NCI-H2196 (cell line): ENCODE data around the gene RASA3.
A peak's percentile ranks its signal among the peaks of the same experiment; 100 is the strongest.
"Not testable (repeated sequence)": the region's sequence is repeated elsewhere in the genome, so short reads cannot be mapped to it uniquely, and the experiment has no call there.

Experiments
- DNase-seq: peaks from one replicate; lab custom pipeline; 2025; ENCODE audit not compliant: unreplicated experiment; lab: John Stamatoyannopoulos, UW

Gene RASA3

DNA sequence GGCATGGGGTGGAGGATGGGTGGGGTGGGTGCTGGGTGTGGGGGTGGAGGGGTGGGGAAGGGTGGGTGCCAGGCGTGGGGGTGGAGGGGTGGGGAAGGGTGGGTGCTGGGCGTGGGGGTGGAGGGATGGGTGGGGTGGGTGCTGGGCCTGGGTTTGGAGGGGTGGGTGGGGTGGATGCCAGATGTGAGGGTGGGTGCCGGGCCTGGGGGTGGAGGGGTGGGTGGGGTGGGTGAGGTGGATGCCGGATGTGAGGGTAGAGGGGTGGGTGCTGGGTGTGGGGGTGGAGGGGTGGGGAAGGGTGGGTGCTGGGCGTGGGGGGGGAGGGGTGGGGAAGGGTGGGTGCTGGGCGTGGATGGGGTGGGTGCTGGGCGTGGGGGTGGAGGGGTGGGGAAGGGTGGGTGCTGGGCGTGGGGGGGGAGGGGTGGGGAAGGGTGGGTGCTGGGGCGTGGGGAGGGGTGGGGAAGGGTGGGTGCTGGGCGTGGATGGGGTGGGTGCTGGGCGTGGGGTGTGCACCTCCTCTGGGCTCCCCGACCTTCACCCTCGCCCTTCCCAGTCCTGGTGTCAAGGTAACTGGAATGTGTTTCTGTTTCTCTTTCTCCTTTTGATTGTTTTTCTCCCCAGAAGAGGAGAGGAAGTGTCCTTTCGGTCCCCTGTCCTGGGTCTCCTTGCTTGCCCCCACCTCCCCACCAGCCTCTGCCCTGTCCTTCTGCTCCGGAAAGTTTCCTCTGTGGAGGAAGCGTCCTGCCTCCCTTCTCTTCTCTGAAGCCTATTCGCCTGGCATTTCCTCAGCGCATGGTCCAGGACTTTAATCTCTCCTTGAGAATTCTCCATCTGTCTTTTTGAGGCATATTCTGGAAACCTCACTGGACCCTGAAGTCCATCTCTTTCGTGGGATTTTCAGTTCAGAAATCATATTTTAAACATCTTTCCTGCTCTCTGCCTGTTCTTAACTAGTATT lies 23.8 kb upstream of the RASA3 start:
- DNase-seq, result no peak

DNA sequence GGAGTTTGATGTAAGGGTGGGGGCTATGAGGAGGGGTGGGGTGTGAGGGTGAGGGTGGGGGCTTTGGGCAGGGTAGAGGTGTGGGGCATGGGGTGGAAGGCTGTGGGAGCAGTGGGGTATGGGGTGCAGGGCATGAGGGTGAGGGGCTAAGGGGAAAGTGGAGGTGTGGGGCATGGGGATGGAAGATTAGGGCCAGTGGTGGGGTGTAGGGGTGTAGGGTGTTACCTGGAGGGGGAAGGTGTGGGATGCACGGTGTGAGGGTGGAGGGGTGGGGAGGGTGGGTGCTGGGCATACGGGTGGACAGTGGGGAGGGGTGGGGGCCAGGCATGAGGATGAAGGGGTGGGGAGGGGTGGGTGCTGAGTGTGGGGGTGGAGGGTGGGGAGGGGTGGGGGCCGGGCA lies 22.9 kb upstream of the RASA3 start:
- DNase-seq, result no peak

DNA sequence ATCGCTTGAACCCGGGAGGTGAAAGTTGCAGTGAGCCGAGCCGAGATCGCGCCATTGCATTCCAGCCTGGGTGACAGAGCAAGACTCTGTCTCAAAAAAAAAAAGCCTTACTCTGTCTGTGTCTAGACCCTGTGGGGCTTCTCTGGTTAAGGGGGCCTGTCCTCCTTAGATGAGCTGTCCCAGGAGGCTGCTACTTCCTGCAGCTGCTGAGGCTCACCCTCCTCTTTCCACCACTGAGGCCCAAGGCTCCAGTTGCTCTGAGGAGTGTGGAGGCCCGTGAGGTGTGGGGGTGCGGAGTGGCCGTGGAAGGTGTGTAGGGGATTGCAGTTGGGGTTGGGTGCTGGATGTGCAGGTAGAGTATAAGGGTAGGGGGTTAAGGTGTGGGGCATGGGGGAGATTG lies 22.1 kb upstream of the RASA3 start:
- DNase-seq, result no peak

DNA sequence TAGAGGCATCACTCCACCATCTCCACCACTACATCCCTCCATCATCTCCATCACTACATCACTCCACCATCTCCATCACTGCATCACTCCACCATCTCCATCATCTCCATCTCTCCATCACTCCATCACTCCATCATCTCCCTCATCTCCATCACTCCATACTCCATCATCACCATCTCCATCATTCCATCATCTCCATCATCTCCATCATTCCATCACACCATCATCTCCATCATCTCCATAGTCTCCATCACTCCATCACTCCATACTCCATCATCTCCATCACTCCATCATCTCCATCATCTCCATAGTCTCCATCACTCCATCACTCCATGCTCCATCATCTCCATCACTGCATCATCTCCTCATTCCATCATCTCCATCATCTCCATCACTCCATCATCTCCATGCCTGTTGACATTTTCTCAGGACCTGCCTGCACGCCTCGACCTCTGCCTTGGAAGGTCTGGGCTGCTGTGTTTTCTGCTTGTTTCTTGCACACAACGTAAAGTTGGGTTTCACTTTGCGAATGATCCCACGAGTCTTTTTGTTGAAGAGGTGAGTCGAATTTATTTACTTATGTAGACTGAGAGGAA lies 21.2 kb upstream of the RASA3 start:
- DNase-seq, result no peak

DNA sequence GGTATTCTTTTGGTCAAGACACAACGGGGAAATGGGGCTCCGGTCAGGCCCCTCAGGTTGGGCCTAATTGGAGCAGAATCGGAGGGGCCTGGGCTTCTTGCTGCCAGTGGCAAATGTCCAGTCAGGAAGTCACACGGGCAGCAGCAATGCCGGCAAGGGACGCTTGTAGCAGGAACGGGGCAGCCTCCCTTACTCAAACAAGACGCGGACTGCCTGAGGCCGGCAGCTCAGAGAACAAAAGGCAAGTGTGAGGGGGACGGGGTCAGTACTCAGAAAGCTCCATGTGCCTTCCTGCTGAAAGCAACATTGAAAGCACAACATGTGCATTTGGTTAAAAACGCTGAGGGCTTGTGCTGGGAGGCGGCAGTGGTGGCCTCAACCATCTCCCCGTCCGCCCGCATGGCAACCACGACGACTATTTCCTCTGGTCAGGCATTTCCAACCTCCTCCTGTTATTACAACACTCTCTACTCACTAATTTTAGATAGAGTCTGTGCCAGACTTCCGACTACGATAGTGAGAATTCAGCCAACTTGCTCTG lies 20.5 kb upstream of the RASA3 start:
- no peak for DNase-seq

DNA sequence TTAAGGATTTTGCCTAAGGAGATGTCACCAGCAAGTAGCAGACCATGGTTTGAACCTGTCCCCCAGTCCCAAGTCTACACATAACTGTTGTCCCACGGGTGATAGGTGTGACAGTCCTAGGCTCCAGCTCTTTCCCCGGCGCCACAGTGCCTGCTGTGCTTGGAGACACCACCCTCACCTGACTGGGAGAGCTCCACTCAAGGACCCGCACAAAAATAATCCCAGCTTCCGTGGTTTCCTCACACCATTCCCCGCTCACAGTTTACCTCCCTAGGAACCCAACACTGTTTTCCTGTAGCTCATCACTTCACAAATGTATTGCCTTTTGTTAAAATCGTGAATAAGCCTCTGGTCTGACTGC lies 19.8 kb upstream of the RASA3 start:
- DNase-seq, result no peak

DNA sequence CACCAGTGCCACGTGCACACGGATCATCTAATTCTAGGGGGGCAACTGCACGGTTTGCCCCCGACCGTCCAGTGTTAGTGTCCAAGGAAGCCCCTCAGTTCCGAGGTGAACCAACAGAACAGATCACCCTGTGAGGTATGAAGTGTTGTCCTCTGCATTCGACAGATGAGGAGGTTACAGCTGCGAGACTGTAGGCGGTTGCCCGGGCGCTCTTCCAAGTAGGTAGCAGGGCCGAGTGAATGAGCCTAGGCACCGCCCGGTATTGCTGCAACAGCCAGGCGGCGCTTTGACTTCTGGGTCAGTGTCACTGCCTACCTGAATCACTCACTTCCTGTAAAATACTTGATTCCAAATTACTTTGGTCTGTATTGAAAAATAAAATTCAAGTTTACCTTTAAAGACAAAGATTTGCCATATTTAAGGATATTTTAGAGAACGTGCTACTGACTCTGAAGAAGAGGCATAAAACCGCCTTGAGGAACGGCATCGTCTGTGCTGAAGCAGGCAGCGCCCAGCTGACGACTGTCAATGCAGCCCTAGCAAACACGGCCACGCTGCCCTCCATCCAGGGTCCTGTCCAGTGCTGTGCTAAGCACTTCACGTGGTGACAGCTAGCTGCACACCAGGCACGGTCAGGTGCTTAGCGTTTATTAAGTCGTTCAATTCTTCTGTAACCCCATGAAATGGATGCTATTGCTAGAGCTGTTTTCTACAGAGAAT lies 19.3 kb upstream of the RASA3 start:
- peak; percentile 60 for DNase-seq

DNA sequence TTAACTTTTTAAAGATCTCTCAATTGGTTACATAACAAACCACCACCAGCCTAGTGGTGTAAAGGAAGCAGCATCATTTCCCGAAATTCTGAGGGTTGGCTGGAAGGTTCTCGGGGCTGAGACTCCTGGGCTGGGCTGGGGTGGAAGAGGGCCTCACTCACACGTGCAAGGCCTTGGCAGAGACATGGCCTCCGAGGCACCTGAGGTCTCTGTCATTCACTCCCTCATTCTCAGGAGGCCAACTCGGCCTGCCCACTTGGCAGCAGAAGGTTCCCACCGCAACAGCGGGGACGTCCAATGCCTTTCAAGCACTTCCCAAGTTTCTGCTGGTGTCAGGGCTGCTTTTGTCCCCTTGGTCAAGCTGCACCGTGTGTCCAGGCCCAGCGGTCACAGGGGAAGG lies 18.6 kb upstream of the RASA3 start:
- no peak for DNase-seq

DNA sequence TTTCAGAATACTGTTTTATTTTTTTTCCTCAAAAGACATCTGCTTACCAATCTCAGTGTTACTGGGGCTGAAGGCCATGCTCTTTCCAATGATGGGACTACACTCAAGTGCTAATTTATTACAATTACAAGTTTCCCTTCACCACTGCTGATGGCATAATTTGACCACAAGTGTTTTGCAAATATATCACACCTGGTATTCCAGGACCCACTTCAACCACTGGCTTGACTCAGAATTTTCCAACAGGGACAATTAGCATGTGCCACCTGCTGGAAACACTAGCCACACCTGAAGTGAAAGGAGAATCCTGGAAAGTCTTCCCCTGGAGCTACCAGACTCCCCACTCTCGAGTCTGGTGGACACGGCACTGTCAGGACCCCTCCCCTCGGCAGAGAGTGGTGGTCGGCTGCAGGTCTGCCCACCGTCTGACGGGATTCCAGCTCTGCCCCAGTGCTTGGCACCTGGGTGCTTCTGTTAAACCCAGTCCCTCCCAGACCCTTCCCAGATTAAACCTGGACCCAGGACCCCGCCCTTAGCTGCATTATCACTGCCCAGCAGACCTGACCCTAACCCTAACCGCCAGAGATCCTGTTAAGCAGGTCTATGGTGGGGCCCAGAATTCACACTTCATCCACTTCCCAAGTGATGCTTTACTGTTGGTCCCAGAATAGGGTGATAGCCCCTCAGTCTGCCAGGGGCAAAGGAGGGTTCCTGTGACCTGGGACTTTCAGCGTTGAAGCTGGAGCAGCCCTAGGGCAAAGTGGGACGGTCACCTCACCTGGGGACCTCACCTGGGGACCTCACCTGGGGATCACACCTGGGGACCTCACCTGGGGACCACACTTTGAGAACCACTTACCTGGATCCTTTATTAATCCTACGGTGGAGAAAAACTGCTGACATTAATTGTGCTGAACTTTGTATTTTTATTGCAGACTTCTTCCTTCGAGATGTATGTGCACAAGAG lies 17.6 kb upstream of the RASA3 start:
- DNase-seq, result peak; percentile 42

DNA sequence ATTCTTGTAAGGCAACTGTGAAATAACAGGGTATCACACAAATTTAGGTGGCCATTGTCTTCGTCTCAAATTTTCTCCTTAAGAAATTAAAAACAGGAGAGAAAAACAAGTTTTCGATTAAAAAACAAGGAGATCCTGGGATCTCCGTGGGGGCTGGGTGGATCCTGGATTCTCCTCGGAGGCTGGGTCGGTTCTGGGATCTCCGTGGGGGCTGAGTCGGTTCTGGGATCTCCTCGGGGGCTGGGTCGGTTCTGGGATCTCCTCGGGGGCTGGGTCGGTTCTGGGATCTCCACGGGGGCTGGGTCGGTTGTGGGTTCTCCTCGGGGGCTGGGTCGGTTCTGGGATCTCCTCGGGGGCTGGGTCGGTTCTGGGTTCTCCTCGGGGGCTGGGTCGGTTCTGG lies 16.5 kb upstream of the RASA3 start:
- DNase-seq, result not testable (repeated sequence)

DNA sequence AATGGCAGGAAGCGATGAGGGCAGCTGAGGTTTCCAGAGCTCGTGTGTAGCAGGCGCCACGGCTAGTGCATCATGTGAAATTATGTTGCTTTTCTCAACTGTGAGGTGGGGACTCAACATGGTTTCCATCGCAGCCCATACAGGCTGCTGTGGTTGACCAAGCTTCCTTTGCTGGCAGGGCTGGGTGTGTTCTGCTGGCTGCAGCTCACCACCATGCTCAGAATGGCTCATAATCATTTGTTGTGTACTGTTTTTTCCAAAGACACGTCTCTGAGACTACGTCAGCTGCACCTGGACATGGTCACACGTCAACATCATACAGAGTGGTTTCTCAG lies 16.1 kb upstream of the RASA3 start:
- no peak for DNase-seq

DNA sequence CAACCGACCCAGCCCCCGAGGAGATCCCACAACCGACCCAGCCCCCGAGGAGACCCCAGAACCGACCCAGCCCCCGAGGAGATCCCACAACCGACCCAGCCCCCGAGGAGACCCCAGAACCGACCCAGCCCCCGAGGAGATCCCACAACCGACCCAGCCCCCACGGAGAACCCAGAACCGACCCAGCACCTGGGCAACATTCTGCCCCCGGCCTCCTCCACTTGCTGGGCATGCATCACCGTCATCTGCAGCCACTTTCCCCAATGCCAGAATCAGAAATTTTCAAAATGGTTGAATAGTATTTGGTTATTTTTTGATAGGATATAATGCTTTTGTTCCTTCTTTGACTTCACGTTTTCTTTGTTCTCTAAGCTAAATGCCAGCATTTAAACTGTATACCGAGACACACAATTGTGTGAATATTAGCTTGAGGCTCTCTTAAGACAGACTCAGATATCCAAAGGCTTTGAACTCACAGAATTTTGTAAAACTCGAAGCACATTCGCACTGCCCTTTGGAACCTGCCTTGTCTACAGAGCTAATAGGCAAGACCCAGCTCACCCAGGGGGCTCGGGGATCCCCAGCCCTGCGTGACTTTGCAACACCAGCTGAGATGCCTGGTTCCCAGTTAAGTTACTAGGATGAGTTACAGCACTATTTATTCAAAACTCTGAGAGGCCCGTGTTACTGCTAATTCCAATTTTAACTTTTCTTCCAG lies 15.5 kb upstream of the RASA3 start:
- DNase-seq, result no peak

DNA sequence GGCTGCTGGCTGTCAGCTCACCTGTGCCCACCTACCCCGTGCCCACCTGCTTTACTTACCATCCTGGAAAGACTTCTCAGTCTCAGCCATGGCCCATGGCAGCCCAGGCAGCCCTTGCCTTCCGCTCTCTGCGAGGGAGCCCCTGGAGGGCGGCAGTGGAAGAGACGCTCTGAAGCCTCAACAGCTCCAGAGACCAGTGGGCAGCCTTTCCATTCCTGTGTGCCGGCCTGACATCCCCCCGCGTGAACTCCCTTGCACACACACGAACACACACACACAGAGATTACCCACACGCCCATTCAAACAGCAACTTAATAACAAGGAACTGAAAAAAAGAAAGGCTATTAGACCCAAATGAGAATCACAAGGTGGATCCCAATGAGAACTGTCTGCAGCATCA lies 14.2 kb upstream of the RASA3 start:
- no peak for DNase-seq

DNA sequence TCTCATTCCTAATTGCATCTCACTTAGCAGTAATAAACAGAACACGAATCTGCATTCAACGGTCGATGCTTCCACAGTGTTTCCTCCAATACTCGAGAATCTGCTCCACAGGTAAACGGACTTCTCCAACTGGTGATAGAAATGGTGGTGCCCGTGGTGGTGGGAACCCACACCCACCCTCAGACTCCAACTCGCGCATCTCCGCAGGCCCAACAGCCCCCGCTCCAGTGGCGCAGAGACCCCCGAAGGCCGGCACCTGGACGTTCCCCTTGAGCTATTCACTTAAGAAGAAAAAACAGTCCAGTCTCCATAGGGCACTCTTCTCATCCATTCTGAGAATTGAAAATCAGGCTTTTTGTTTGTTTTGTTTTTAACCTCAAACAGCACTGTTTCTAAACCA lies 13.8 kb upstream of the RASA3 start:
- no peak for DNase-seq

DNA sequence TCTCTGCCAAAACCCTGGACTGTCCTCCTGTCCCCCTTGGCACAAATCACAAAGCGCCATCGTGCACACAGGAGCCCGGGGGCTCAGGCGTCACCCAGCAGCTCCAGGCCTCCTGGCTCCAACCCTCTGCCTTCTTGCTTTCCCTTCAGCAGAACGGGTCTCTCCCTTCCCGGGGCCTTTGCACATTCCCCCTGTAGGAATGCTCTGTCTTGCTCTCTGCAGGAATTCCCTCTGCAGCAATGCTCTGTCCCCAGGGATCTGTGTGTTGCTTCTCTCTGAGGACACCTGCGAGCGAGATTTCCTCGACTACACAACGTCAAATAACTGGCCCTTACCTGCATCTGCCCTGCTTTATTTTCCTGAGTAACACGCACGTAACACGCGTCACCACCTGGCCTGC lies 13.3 kb upstream of the RASA3 start:
- no peak for DNase-seq

DNA sequence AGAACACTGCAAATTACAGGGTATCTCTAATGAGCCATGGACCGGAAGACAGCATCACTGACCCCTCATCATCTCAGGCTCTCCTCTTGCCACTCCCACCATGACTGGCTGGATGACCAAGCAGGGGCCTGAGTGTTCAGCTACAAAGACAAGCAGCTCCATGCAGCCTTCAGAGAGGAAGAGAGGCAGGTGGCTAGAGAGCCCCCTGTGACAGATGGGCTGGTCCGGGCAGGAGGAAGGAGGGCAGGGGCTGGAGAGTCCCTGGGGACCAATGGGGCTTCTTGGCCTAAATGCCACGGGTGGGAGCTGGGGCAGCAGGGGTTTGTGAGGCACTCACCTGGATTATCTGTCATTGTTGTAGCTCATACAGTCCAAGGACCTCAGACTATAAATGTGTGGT lies 12.8 kb upstream of the RASA3 start:
- DNase-seq, result no peak

DNA sequence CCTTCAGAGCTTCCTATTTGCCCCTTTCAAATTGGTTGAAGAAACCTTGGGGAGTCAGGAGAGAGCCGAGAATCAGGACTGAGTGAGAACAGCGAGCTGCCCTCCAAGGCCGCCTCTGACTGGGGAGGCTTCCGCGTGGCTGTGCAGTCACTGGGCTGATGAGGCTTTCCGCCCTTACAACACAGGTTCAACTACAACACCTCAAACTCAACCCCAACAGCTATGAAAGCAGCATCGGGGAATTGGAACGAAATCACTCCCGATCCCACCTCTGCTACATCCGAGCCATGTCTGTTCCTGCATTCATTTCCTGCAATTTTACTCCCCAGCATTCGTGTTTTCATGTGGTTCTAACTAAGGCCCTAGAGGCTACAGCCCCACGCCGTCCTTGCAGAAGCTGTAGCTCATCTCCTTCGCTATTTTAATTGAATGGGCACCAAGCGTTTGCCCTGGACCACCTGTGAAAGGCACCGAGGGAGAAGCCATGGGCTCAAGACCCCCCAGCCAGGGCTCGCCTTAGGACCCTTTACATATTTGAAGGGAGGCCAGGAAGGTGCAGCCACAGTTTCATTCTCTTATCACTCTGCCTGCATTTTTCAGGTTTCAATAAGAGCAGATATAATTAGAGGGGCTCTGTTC lies 12.3 kb upstream of the RASA3 start:
- DNase-seq, result no peak

DNA sequence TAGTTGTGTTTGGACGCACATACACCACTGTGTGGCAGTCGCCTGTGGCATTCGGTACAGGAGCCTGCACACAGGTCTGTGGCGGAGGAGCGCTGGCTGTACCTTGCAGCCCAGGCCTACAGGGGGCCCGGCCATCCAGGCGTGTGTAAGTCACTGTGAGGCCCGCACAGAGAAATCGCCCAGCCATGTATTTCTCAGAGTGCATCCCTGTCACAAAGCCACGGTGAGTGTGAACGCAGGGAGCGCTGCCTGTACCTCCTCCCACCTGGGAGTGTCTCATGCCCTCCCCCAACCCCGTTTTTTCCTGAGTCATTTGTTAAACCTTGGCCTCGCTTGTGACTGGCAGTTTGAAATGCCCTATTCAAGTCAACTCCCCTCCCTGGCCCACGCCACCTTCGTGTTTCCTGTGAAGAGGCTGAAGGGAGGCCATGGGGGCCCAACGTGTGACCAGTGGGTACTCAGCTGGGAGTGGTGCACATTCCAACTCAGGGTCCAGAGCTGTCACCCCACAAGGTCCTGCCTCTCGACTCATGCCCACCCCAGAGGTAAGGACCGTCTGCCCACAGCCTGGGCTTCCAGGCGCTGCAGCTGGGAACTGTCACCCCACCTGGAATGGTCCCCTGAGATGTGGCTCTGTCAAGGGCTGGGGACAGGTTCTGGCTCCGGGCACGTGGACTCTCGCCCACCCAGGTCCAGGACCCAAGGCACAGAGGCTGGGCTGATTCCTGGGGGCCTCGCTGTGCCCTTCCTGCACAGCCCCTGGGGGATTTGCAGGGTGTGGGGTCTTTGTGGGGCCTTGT lies 11.6 kb upstream of the RASA3 start:
- no peak for DNase-seq
